GM12878 (cell line): ENCODE results near the gene NCOA6. TPM values are rescaled to one million over a fixed set of nuclear protein-coding genes. Genes with fewer than 3 reads are reported as not detected.

Source experiments
- ASH2L ChIP-seq: fragments of 300-600, 200-600 bp; sonication (generic); IDR thresholded peaks from 2 replicates; pipeline ENCODE4 v1.6.1; 2017; ENCODE audit warnings: low read depth, mild to moderate bottlenecking, borderline replicate concordance
- ATF7 ChIP-seq: fragments of 450-650 bp; IDR thresholded peaks from 2 replicates; pipeline ENCODE4 v1.6.1; 2016; ENCODE audit warnings: low read depth, mild to moderate bottlenecking
- BHLHE40 ChIP-seq, 2 experiments: fragments of 450-650 bp in 1 of 2; IDR thresholded peaks; 2 replicates each; pipeline ENCODE4 v1.6.1; 2011 to 2017; ENCODE audit warnings: low read depth in 2 of 2, borderline replicate concordance in 1 of 2, improper control_type of control experiment in 1 of 2, low read length in 1 of 2, mild to moderate bottlenecking in 1 of 2
- CBFB ChIP-seq: IDR thresholded peaks from 2 replicates; pipeline ENCODE4 v1.6.1; 2016; ENCODE audit warnings: antibody characterized with exemption, low read depth
- CREM ChIP-seq: IDR thresholded peaks from 2 replicates; pipeline ENCODE4 v1.6.1; 2014; ENCODE audit warnings: antibody characterized with exemption, low read depth
- CTCF ChIP-seq, 3 experiments: IDR thresholded peaks in 2 of 3; conservative IDR thresholded peaks in 1 of 3; 2 replicates each; pipeline ENCODE4 v1.5.1; 2011; ENCODE audit warnings: low read depth in 3 of 3, low read length in 3 of 3, mild to moderate bottlenecking in 3 of 3, control low read depth in 2 of 3, moderate library complexity in 2 of 3, inconsistent platforms in 1 of 3, mixed read lengths in 1 of 3; ENCODE audit not compliant: control insufficient read depth in 2 of 3, insufficient read depth in 1 of 3; ENCODE audit errors: extremely low read depth in 1 of 3
- EED ChIP-seq: sonication (generic); IDR thresholded peaks from 2 replicates; pipeline ENCODE4 v1.6.1; 2016; ENCODE audit warnings: antibody characterized with exemption, low read depth
- FOXM1 ChIP-seq: IDR thresholded peaks from 2 replicates; pipeline ENCODE4 v1.6.1; 2012; ENCODE audit warnings: low read depth, mild to moderate bottlenecking, inconsistent platforms, low read length, moderate library complexity
- GABPA ChIP-seq: IDR thresholded peaks from 2 replicates; pipeline ENCODE4 v1.6.1; 2014; ENCODE audit warnings: antibody characterized with exemption, low read depth, mild to moderate bottlenecking, inconsistent platforms
- HDAC6 ChIP-seq: fragments of 200-600 bp; sonication (generic); IDR thresholded peaks from one replicate; pipeline ENCODE4 v1.8.0; 2017; ENCODE audit warnings: antibody characterized with exemption; ENCODE audit not compliant: unreplicated experiment
- KDM1A ChIP-seq: fragments of 200-600 bp; sonication (generic); IDR thresholded peaks from 2 replicates; pipeline ENCODE4 v1.6.1; 2016; ENCODE audit warnings: borderline replicate concordance
- NFXL1 ChIP-seq: fragments of 450-650 bp; IDR thresholded peaks from 2 replicates; pipeline ENCODE4 v1.6.1; 2017; ENCODE audit warnings: antibody characterized with exemption, mild to moderate bottlenecking, borderline replicate concordance
- PAX5 ChIP-seq: IDR thresholded peaks from 2 replicates; pipeline ENCODE4 v1.6.1; 2011; ENCODE audit warnings: low read depth, low read length, borderline replicate concordance
- POLR2A ChIP-seq: IDR thresholded peaks from 2 replicates; pipeline ENCODE4 v1.6.1; 2011; ENCODE audit warnings: low read depth, mild to moderate bottlenecking, low read length
- RUNX3 ChIP-seq: IDR thresholded peaks from 2 replicates; pipeline ENCODE4 v1.6.1; 2012; ENCODE audit warnings: low read length, inconsistent platforms
- SP1 ChIP-seq: IDR thresholded peaks from one replicate; pipeline ENCODE4 v1.6.1; 2011; ENCODE audit warnings: low read depth, low read length
- SPI1 ChIP-seq: IDR thresholded peaks from 2 replicates; pipeline ENCODE4 v1.6.1; 2011; ENCODE audit warnings: low read depth, mild to moderate bottlenecking, low read length, moderate library complexity, borderline replicate concordance; ENCODE audit not compliant: insufficient read depth
- ZNF274 ChIP-seq: IDR thresholded peaks from one replicate; pipeline ENCODE4 v1.8.0; 2011; ENCODE audit not compliant: insufficient read length, insufficient read depth
- polyA plus RNA-seq, 11 experiments: library from polyadenylated mRNA; depleted of rRNA in 4 of 11; unstranded in 6 of 11; stranded (reverse) in 5 of 11; fragments of >200 nt; fragmentation: Nextera tagmentation in 4 of 11; fragmentation: Illumina TruSeq in 1 of 11; extraction: Ambion mirVana in 4 of 11; extraction: Trizol in 1 of 11; gene quantifications; 1 replicate in 1 of 11; 2 replicates in 10 of 11; pipeline versions ENCODE4 v1.2.1 to v1.2.3, GENCODE V29; 2011 to 2016; ENCODE audit warnings: inconsistent platforms in 2 of 11, missing spikeins in 2 of 11, low read depth in 1 of 11
- total RNA-seq, 4 experiments: library from RNA; depleted of rRNA in 3 of 4; stranded (reverse); fragments of >200 nt in 3 of 4; fragmentation: Illumina TruSeq in 1 of 4; extraction: Trizol in 1 of 4; gene quantifications; 2 replicates each; pipeline versions ENCODE4 v1.2.1 to v1.2.3, GENCODE V29; 2013 to 2021
- TF ChIP-seq, protein P1 (sequence below): IDR thresholded peaks from 2 replicates; pipeline ENCODE4 v1.6.1; 2012; ENCODE audit warnings: low read length, inconsistent platforms
- TF ChIP-seq, protein P2 (sequence below): fragments of 150-350 bp; IDR thresholded peaks from 2 replicates; pipeline ENCODE4 v1.6.1; 2014; ENCODE audit warnings: mild to moderate bottlenecking, low read depth, low read length
- TF ChIP-seq, protein P3 (sequence below): fragments of 450-650 bp; IDR thresholded peaks from 2 replicates; pipeline ENCODE4 v1.6.1; 2017; ENCODE audit warnings: mild to moderate bottlenecking
- TF ChIP-seq, protein P4 (sequence below): fragments of 450-650 bp; IDR thresholded peaks from 2 replicates; pipeline ENCODE4 v1.6.1; 2017; ENCODE audit warnings: mild to moderate bottlenecking, moderate library complexity

The NCOA6 gene
- total and polyA plus RNA-seq, 10 of the 15 experiments (the other 5 are each of a cell fraction or from before 2014, with no cell fraction given), result 6.1 to 20.6 (median 12.6) TPM

DNA sequence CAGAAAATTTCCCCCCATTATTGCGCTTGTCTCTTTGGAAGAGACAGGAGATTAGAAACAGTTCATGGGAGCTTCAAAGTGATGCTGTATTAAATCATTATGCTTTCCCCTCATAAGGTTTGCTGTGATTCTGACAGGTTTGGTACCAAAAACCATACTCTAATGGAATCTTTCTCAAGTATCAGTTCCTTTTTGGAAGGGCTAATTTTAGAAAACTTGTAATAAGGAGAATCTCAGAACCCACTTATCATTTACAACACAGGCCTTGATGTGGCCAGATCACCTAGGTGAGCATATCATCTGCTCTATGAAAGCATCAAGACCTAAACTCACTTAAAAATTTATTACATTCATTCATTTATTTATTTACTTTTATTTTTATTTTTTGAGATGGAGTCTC lies 70.1 kb downstream of the NCOA6 start (continued):
- TF ChIP-seq, protein P1, sequence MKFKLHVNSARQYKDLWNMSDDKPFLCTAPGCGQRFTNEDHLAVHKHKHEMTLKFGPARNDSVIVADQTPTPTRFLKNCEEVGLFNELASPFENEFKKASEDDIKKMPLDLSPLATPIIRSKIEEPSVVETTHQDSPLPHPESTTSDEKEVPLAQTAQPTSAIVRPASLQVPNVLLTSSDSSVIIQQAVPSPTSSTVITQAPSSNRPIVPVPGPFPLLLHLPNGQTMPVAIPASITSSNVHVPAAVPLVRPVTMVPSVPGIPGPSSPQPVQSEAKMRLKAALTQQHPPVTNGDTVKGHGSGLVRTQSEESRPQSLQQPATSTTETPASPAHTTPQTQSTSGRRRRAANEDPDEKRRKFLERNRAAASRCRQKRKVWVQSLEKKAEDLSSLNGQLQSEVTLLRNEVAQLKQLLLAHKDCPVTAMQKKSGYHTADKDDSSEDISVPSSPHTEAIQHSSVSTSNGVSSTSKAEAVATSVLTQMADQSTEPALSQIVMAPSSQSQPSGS, result peak; percentile 86
- TF ChIP-seq POLR2A (no peak), ZNF274 (no peak), SPI1 (peak; percentile 94), CBFB (no peak), CTCF (IDR thresholded peaks at IDR 0.05 in 2 of 3, conservative IDR thresholded peaks at IDR 0.05 in 1 of 3; ENCODE audit: control insufficient read depth in 2 of 3, extremely low read depth in 1 of 3, insufficient read depth in 1 of 3, low read depth in 3 of 3, low read length in 3 of 3) (no peak), ASH2L (no peak), CREM (peak; percentile 80), RUNX3 (peak; percentile 95), NFXL1 (no peak), ATF7 (peak; percentile 62), EED (peak; percentile 59; the same call in 1 of the 2 replicates), KDM1A (no peak), GABPA (0 out of 2 replicates have a peak, but pooled peaks have one; percentile 31), PAX5 (no peak), HDAC6 (no peak), FOXM1 (peak; percentile 91; the same call in 1 of the 2 replicates), SP1 (no peak), BHLHE40 (IDR thresholded peaks at IDR 0.05; ENCODE audit: borderline replicate concordance in 1 of 2, low read depth in 2 of 2, low read length in 1 of 2) (no peak)
- TF ChIP-seq, protein P2, sequence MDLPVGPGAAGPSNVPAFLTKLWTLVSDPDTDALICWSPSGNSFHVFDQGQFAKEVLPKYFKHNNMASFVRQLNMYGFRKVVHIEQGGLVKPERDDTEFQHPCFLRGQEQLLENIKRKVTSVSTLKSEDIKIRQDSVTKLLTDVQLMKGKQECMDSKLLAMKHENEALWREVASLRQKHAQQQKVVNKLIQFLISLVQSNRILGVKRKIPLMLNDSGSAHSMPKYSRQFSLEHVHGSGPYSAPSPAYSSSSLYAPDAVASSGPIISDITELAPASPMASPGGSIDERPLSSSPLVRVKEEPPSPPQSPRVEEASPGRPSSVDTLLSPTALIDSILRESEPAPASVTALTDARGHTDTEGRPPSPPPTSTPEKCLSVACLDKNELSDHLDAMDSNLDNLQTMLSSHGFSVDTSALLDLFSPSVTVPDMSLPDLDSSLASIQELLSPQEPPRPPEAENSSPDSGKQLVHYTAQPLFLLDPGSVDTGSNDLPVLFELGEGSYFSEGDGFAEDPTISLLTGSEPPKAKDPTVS, result no peak
- TF ChIP-seq, protein P3, sequence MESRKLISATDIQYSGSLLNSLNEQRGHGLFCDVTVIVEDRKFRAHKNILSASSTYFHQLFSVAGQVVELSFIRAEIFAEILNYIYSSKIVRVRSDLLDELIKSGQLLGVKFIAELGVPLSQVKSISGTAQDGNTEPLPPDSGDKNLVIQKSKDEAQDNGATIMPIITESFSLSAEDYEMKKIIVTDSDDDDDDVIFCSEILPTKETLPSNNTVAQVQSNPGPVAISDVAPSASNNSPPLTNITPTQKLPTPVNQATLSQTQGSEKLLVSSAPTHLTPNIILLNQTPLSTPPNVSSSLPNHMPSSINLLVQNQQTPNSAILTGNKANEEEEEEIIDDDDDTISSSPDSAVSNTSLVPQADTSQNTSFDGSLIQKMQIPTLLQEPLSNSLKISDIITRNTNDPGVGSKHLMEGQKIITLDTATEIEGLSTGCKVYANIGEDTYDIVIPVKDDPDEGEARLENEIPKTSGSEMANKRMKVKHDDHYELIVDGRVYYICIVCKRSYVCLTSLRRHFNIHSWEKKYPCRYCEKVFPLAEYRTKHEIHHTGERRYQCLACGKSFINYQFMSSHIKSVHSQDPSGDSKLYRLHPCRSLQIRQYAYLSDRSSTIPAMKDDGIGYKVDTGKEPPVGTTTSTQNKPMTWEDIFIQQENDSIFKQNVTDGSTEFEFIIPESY, result no peak
- TF ChIP-seq, protein P4, sequence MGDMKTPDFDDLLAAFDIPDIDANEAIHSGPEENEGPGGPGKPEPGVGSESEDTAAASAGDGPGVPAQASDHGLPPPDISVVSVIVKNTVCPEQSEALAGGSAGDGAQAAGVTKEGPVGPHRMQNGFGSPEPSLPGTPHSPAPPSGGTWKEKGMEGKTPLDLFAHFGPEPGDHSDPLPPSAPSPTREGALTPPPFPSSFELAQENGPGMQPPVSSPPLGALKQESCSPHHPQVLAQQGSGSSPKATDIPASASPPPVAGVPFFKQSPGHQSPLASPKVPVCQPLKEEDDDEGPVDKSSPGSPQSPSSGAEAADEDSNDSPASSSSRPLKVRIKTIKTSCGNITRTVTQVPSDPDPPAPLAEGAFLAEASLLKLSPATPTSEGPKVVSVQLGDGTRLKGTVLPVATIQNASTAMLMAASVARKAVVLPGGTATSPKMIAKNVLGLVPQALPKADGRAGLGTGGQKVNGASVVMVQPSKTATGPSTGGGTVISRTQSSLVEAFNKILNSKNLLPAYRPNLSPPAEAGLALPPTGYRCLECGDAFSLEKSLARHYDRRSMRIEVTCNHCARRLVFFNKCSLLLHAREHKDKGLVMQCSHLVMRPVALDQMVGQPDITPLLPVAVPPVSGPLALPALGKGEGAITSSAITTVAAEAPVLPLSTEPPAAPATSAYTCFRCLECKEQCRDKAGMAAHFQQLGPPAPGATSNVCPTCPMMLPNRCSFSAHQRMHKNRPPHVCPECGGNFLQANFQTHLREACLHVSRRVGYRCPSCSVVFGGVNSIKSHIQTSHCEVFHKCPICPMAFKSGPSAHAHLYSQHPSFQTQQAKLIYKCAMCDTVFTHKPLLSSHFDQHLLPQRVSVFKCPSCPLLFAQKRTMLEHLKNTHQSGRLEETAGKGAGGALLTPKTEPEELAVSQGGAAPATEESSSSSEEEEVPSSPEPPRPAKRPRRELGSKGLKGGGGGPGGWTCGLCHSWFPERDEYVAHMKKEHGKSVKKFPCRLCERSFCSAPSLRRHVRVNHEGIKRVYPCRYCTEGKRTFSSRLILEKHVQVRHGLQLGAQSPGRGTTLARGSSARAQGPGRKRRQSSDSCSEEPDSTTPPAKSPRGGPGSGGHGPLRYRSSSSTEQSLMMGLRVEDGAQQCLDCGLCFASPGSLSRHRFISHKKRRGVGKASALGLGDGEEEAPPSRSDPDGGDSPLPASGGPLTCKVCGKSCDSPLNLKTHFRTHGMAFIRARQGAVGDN, result no peak
